Suppressor macrophage treated with lipopolysaccharide for 4 hours (primary cell): ENCODE data around the gene CHODL.

Experiments used
- DNase-seq: peaks from one replicate; pipeline ENCODE4 v3.0.0-alpha.2; 2020

Gene CHODL

GRCh38 chr21:18294100-18294499, 49.5 kb downstream of the CHODL start:
- no peak for DNase-seq

GRCh38 chr21:18298228-18298627, 53.6 kb downstream of the CHODL start:
- DNase-seq, result no peak
